ENCODE measurements around the gene DNASE1L3. TPM values are rescaled to one million over a fixed set of nuclear protein-coding genes. Genes with fewer than 3 reads are reported as not detected.

The DNASE1L3 gene
- total and polyA plus RNA-seq, 2 of the 13 experiments (the other 11 are each of a cell fraction or from before 2014, with no cell fraction given): 0.86 to 1.7 TPM

- TF ChIP-seq ZNF574 (CRISPR knock-in tag; IDR thresholded peaks at IDR 0.05) (no peak; the same call in 1 of the 2 replicates), ZFP62 (CRISPR knock-in tag; IDR thresholded peaks at IDR 0.05) (no peak), SOX6 (IDR thresholded peaks at IDR 0.05) (no peak), SOX6 (CRISPR knock-in tag; IDR thresholded peaks at IDR 0.05) (no peak), MED8 (CRISPR knock-in tag; IDR thresholded peaks at IDR 0.05; ENCODE audit: insufficient replicate concordance) (no peak), GTF2F1 (IDR thresholded peaks at IDR 0.05; ENCODE audit: low read length) (no peak), MNT (IDR thresholded peaks at IDR 0.05) (no peak), ZNF543 (CRISPR knock-in tag; IDR thresholded peaks at IDR 0.05) (0 out of 2 replicates have a peak, but pooled peaks have one; percentile 5), ZNF205 (CRISPR knock-in tag; IDR thresholded peaks at IDR 0.05) (no peak), SMYD3 (CRISPR knock-in tag; IDR thresholded peaks at IDR 0.05) (no peak), ZMYM4 (CRISPR knock-in tag; IDR thresholded peaks at IDR 0.05) (peak; percentile 49), KLF15 (CRISPR knock-in tag; IDR thresholded peaks at IDR 0.05; ENCODE audit: borderline replicate concordance) (no peak), ZNF616 (CRISPR knock-in tag; IDR thresholded peaks at IDR 0.05; ENCODE audit: low read depth) (no peak), ARNT (IDR thresholded peaks at IDR 0.05) (no peak), MTA3 (CRISPR knock-in tag; IDR thresholded peaks at IDR 0.05) (no peak), CBX5 (CRISPR knock-in tag; IDR thresholded peaks at IDR 0.05; ENCODE audit: borderline replicate concordance) (no peak), BCL3 (CRISPR knock-in tag; IDR thresholded peaks at IDR 0.05) (no peak), ZNF17 (CRISPR knock-in tag; IDR thresholded peaks at IDR 0.05) (no peak), SIX1 (CRISPR knock-in tag; IDR thresholded peaks at IDR 0.05; ENCODE audit: borderline replicate concordance) (no peak), ZNF816 (CRISPR knock-in tag; IDR thresholded peaks at IDR 0.05; ENCODE audit: borderline replicate concordance) (no peak), ZSCAN12 (CRISPR knock-in tag; IDR thresholded peaks at IDR 0.05) (no peak), PAXIP1 (CRISPR knock-in tag; conservative IDR thresholded peaks at IDR 0.05) (no peak), SMAD3 (CRISPR knock-in tag; IDR thresholded peaks at IDR 0.05) (no peak)
Measured at GRCh38 chr3:58237238-58237940, 26.6 kb upstream of the DNASE1L3 start, which contains the start of gene ABHD6 (continued).
